Erythroblast (primary cell): Measurements from ENCODE around the gene MPPE1.

ENCODE experiments used
- GATA1 ChIP-seq: IDR thresholded peaks from 2 replicates; pipeline ENCODE4 v1.6.1; 2011; ENCODE audit warnings: low read depth, mild to moderate bottlenecking, control low read depth, low read length, moderate library complexity
- POLR2A ChIP-seq: IDR thresholded peaks from 2 replicates; pipeline ENCODE4 v1.6.1; 2011; ENCODE audit warnings: mild to moderate bottlenecking, low read length

DNA sequence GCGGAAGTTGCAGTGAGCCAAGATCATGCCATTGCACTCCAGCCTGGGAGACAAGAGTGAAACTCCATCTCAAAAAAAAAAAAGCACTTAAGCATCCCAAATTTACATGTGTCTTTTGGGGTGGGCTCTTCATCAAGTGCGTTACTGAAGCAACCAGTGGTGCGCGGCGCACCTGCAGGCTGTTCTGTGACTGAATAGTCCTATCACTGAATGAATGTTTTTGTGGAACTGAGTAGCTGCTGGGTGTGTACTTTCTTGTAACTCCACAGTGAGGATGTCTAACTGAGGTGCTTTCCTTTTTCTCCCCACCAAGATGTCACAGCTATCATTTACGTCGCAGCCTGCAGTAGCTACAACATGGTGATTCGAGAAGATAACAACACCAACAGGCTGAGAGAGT lies 39.9 kb downstream of the MPPE1 start:
- TF ChIP-seq POLR2A (no peak), GATA1 (no peak)
